T-helper 1 cell treated with Interleukin-12 subunit alpha and Interleukin-12 subunit beta and Interleukin-4 antibody, amounts not matched to agents 30 μg/mL and 1 μg/mL, for 36 hours (primary cell): ENCODE data around the gene PCDHA11.
"Not testable (repeated sequence)": the region's sequence is repeated elsewhere in the genome, so short reads cannot be mapped to it uniquely, and the experiment has no call there.

Experiments used
- H3K27ac Mint-ChIP-seq: one replicate; pipeline ENCODE4 v1.8.0; 2021; ENCODE audit warnings: mild to moderate bottlenecking, mixed read lengths
- H3K27me3 Mint-ChIP-seq: one replicate; pipeline ENCODE4 v1.8.0; 2021; ENCODE audit warnings: low read depth, mixed read lengths
- H3K36me3 Mint-ChIP-seq: one replicate; pipeline ENCODE4 v1.8.0; 2021; ENCODE audit warnings: low read depth, mixed read lengths
- H3K4me1 Mint-ChIP-seq: one replicate; pipeline ENCODE4 v1.8.0; 2021; ENCODE audit warnings: low read depth, mixed read lengths
- H3K4me3 Mint-ChIP-seq: one replicate; pipeline ENCODE4 v1.8.0; 2021; ENCODE audit warnings: mild to moderate bottlenecking, moderate library complexity, mixed read lengths
- H3K9me3 Mint-ChIP-seq: one replicate; pipeline ENCODE4 v1.8.0; 2021; ENCODE audit warnings: mixed read lengths

PCDHA11 gene

GRCh38 chr5:140840978-140841962 lies 27.5 kb upstream of the PCDHA11 start, which contains the start of gene PCDHA8:
PCDHA8 (plus strand) TSS chr5:140841187; CDS start chr5:140841322, 135 bp downstream.
- peaks cover 29% of the 10 kb centered on the region for H3K9me3 Mint-ChIP-seq
- no peaks in the 10 kb centered on the region for H3K27me3 Mint-ChIP-seq
- H3K4me1 Mint-ChIP-seq = no peaks in the 10 kb centered on the region
- no peaks in the 10 kb centered on the region for H3K36me3 Mint-ChIP-seq
- H3K4me3 Mint-ChIP-seq = no peak within 1 kb of the TSS
- peak within 1 kb of the TSS; percentile 8 for H3K27ac Mint-ChIP-seq

GRCh38 chr5:140842798-140843733 lies 25.7 kb upstream of the PCDHA11 start:
- Mint-ChIP-seq H3K36me3 (no peaks in the 10 kb centered on the region), H3K4me1 (no peaks in the 10 kb centered on the region), H3K9me3 (peaks cover 36% of the 10 kb centered on the region), H3K27me3 (no peaks in the 10 kb centered on the region), H3K4me3 (no peak overlapping the region), H3K27ac (no peak overlapping the region)

DNA sequence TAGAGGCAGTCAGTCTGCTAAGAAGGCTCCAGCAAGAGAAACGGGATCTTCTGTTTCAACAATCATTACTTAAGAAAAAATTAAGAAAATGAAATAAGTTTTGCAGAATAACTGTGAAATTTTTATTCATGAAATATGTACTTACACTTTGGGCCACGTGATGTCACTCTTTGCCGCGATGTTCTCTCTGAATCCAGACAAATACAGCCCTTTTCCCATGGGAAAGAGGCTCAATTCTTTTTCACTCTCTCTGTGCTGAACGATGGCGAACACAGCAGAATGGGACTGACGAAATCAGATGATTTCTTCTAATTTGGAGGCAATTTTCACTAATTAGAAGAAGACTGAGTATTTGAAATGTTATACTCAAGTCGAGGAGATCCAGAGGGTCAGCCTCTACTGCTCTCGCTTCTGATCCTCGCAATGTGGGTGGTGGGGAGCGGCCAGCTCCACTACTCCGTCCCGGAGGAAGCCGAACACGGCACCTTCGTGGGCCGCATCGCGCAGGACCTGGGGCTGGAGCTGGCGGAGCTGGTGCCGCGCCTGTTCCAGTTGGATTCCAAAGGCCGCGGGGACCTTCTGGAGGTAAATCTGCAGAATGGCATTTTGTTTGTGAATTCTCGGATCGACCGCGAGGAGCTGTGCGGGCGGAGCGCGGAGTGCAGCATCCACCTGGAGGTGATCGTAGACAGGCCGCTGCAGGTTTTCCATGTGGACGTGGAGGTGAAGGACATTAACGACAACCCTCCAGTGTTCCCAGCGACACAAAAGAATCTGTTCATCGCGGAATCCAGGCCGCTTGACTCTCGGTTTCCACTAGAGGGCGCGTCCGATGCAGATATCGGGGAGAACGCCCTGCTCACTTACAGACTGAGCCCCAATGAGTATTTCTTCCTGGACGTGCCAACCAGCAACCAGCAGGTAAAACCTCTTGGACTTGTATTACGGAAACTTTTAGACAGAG lies 20.3 kb upstream of the PCDHA11 start, which contains the start of gene PCDHA9:
TSS of gene PCDHA9 (plus strand) at position 244 of the 964 bp plus-strand sequence. CDS start at position 358, 114 bp downstream.
- not testable (repeated sequence) for H3K27me3 Mint-ChIP-seq, H3K4me1 Mint-ChIP-seq, H3K27ac Mint-ChIP-seq, H3K36me3 Mint-ChIP-seq, H3K4me3 Mint-ChIP-seq
- peaks cover 22% of the 10 kb centered on the region for H3K9me3 Mint-ChIP-seq

DNA sequence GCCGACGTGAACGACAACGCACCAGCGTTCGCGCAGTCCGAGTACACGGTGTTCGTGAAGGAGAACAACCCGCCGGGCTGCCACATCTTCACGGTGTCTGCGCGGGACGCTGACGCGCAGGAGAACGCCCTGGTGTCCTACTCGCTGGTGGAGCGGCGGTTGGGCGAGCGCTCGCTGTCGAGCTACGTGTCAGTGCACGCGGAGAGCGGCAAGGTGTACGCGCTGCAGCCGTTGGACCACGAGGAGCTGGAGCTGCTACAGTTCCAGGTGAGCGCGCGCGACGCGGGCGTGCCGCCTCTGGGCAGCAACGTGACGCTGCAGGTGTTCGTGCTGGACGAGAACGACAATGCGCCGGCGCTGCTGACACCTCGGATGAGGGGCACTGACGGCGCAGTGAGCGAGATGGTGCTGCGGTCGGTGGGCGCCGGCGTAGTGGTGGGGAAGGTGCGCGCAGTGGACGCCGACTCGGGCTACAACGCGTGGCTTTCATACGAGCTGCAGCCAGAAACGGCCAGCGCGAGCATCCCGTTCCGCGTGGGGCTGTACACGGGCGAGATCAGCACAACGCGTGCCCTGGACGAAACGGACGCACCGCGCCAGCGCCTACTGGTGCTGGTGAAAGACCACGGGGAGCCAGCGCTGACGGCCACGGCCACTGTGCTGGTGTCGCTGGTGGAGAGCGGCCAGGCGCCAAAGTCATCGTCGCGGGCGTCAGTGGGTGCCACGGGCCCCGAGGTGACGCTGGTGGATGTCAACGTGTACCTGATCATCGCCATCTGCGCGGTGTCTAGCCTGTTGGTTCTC lies 18.7 kb upstream of the PCDHA11 start:
- not testable (repeated sequence) for H3K27ac Mint-ChIP-seq, H3K36me3 Mint-ChIP-seq, H3K4me3 Mint-ChIP-seq, H3K27me3 Mint-ChIP-seq, H3K4me1 Mint-ChIP-seq
- H3K9me3 Mint-ChIP-seq = peaks cover 23% of the 10 kb centered on the region

DNA sequence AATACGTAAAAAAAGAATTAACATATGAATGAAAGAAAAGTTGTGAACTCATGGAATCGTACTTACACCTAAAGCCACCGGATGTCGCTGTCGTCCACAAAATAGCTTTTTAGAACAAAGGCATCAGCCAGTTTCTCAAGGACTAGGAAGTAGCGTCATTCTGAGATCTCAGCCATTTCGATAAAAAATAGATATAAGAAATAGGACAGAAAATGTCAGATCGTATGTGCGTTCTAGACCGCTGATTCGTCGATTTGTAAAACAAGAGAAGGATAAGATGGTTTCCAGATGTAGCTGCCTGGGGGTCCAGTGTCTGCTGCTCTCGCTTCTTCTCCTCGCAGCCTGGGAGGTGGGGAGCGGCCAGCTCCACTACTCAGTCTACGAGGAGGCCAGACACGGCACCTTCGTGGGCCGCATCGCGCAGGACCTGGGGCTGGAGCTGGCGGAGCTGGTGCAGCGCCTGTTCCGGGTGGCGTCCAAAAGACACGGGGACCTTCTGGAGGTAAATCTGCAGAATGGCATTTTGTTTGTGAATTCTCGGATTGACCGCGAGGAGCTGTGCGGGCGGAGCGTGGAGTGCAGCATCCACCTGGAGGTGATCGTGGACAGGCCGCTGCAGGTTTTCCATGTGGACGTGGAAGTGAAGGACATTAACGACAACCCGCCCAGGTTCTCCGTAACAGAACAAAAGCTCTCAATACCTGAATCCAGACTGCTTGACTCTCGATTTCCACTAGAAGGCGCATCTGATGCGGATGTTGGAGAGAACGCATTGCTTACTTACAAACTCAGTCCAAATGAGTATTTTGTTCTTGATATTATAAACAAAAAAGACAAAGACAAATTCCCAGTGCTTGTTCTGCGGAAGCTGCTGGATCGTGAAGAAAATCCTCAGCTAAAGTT lies 12.7 kb upstream of the PCDHA11 start, which contains the start of gene PCDHA10:
TSS of gene PCDHA10 (plus strand) at position 126 of the 903 bp plus-strand sequence. CDS start at position 278, 152 bp downstream.
- peaks cover 40% of the 10 kb centered on the region for H3K9me3 Mint-ChIP-seq
- H3K27ac Mint-ChIP-seq = no peak within 1 kb of the TSS
- peaks cover 2% of the 10 kb centered on the region for H3K36me3 Mint-ChIP-seq
- no peaks in the 10 kb centered on the region for H3K4me1 Mint-ChIP-seq
- H3K4me3 Mint-ChIP-seq = no peak within 1 kb of the TSS
- no peaks in the 10 kb centered on the region for H3K27me3 Mint-ChIP-seq

DNA sequence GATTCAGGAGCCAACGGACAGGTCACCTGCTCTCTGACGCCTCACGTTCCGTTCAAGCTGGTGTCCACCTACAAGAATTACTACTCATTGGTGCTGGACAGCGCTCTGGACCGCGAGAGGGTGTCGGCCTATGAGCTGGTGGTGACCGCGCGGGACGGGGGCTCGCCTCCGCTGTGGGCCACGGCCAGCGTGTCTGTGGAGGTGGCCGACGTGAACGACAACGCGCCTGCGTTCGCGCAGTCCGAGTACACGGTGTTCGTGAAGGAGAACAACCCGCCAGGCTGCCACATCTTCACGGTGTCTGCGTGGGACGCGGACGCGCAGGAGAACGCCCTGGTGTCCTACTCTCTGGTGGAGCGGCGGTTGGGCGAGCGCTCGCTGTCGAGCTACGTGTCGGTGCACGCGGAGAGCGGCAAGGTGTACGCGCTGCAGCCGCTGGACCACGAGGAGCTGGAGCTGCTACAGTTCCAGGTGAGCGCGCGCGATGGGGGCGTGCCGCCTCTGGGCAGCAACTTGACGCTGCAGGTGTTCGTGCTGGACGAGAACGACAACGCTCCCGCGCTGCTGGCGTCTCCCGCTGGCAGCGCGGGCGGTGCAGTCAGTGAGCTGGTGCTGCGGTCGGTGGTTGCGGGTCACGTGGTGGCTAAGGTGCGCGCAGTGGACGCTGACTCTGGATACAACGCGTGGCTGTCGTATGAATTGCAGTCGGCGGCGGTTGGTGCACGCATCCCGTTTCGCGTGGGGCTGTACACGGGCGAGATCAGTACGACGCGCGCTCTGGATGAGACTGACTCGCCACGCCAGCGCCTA lies 11.4 kb upstream of the PCDHA11 start:
- no peaks in the 10 kb centered on the region for H3K4me1 Mint-ChIP-seq
- no peak overlapping the region for H3K4me3 Mint-ChIP-seq
- H3K36me3 Mint-ChIP-seq = peaks cover 2% of the 10 kb centered on the region
- no peaks in the 10 kb centered on the region for H3K27me3 Mint-ChIP-seq
- H3K9me3 Mint-ChIP-seq = peaks cover 53% of the 10 kb centered on the region
- no peak overlapping the region for H3K27ac Mint-ChIP-seq

- peaks cover 53% of the 10 kb centered on the region for H3K9me3 Mint-ChIP-seq
- H3K27ac Mint-ChIP-seq = no peak overlapping the region
- H3K36me3 Mint-ChIP-seq = peaks cover 2% of the 10 kb centered on the region
- no peaks in the 10 kb centered on the region for H3K4me1 Mint-ChIP-seq
- no peaks in the 10 kb centered on the region for H3K27me3 Mint-ChIP-seq
- no peak overlapping the region for H3K4me3 Mint-ChIP-seq
Observed at GRCh38 chr5:140857987-140858240, 10.8 kb upstream of the PCDHA11 start.

GRCh38 chr5:140862441-140863295 lies 6.1 kb upstream of the PCDHA11 start:
- Mint-ChIP-seq H3K9me3 (peaks cover 29% of the 10 kb centered on the region), H3K4me1 (no peaks in the 10 kb centered on the region), H3K36me3 (no peaks in the 10 kb centered on the region), H3K27ac (no peak overlapping the region), H3K4me3 (no peak overlapping the region), H3K27me3 (no peaks in the 10 kb centered on the region)

DNA sequence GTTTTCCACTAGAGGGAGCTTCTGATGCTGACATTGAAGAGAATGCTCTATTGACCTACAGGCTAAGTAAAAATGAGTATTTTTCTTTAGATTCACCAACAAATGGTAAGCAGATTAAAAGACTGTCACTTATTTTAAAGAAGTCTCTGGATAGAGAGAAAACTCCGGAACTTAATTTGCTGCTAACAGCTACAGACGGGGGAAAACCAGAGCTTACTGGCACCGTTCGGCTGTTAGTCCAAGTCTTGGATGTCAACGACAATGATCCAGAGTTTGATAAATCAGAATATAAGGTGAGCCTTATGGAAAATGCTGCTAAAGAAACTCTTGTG lies 764 bp downstream of the PCDHA11 start:
- no peaks in the 10 kb centered on the region for H3K4me1 Mint-ChIP-seq
- H3K9me3 Mint-ChIP-seq = peaks cover 22% of the 10 kb centered on the region
- no peak overlapping the region for H3K4me3 Mint-ChIP-seq
- no peak overlapping the region for H3K27ac Mint-ChIP-seq
- H3K27me3 Mint-ChIP-seq = no peaks in the 10 kb centered on the region
- H3K36me3 Mint-ChIP-seq = peaks cover 1% of the 10 kb centered on the region

- H3K9me3 Mint-ChIP-seq = peaks cover 22% of the 10 kb centered on the region
- H3K4me1 Mint-ChIP-seq = no peaks in the 10 kb centered on the region
- no peaks in the 10 kb centered on the region for H3K27me3 Mint-ChIP-seq
- H3K4me3 Mint-ChIP-seq = no peak overlapping the region
- peaks cover 1% of the 10 kb centered on the region for H3K36me3 Mint-ChIP-seq
- H3K27ac Mint-ChIP-seq = no peak overlapping the region
Observed at GRCh38 chr5:140870221-140871201, 1.8 kb downstream of the PCDHA11 start.
